Choroid plexus epithelial cell (primary cell): ENCODE data around the gene WDR41.
A peak's percentile ranks its signal among the peaks of the same experiment; 100 is the strongest.
"Not testable (repeated sequence)": the region's sequence is repeated elsewhere in the genome, so short reads cannot be mapped to it uniquely, and the experiment has no call there.

Source experiments
- DNase-seq: peaks from one replicate; pipeline ENCODE4 v3.0.0-alpha.2; 2010; ENCODE audit warnings: low read depth
- H3K4me3 ChIP-seq: 2 replicates; pipeline ENCODE4 v1.5.1; 2011; ENCODE audit warnings: low read depth, mild to moderate bottlenecking, control low read depth, low read length, moderate library complexity
- CTCF ChIP-seq: conservative IDR thresholded peaks from 2 replicates; pipeline ENCODE4 v1.5.1; 2011; ENCODE audit warnings: low read depth, mild to moderate bottlenecking, control low read depth, inconsistent platforms, low read length, moderate library complexity

Gene WDR41, protein sequence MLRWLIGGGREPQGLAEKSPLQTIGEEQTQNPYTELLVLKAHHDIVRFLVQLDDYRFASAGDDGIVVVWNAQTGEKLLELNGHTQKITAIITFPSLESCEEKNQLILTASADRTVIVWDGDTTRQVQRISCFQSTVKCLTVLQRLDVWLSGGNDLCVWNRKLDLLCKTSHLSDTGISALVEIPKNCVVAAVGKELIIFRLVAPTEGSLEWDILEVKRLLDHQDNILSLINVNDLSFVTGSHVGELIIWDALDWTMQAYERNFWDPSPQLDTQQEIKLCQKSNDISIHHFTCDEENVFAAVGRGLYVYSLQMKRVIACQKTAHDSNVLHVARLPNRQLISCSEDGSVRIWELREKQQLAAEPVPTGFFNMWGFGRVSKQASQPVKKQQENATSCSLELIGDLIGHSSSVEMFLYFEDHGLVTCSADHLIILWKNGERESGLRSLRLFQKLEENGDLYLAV

GRCh38 chr5:77491783-77492652, at the start of gene WDR41:
TSS of gene WDR41 (minus strand) at chr5:77492316. CDS start at chr5:77492220, 96 bp downstream.
- peak; percentile 97 for DNase-seq
- peak within 1 kb of the TSS; percentile 91 for H3K4me3 ChIP-seq
- peak; percentile 76 for TF ChIP-seq CTCF

GRCh38 chr5:77531297-77531696, 39.2 kb upstream of the WDR41 start:
- DNase-seq = no peak
- H3K4me3 ChIP-seq = no peak overlapping the region
- TF ChIP-seq CTCF = no peak

DNA sequence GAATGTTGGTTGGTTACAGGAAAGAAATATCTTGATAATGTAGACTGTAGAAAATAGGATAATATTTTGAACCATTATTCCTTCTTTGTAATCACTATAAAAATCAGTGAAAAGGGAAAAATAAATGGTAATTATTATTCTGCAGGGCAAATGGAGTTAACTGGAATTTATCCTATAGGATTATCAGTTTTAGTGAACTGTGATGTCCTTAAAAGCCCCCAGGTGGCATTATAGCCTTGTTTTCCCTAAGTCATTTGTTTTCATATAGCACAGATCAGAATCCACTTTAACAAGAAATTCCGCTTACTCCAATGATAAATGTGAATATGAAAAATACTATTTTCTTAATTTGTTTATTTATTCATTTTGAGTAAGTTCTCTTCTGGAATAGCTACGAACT, 26.2 kb upstream of the WDR41 start:
- peak; percentile 30 for DNase-seq
- H3K4me3 ChIP-seq = no peak overlapping the region
- TF ChIP-seq CTCF = no peak

DNA sequence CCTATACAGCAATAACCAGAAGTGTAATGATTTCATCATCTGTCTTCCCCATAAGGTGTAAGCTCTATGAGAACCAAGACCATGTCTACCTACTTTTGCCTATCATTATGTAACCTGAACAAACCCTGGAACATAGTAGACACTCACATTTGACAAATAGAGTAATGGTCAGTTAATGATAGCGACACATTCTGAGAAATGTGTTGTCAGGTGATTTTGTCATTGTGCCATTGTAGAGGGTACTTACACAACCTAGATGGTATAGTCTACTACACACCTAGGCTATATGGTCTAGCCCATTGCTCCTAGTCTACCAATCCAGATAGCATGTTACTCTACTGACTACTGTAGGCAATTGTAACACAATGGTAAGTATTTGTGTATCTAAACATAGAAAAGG, 22.3 kb upstream of the WDR41 start:
- no peak overlapping the region for H3K4me3 ChIP-seq
- no peak for DNase-seq
- TF ChIP-seq CTCF = no peak

DNA sequence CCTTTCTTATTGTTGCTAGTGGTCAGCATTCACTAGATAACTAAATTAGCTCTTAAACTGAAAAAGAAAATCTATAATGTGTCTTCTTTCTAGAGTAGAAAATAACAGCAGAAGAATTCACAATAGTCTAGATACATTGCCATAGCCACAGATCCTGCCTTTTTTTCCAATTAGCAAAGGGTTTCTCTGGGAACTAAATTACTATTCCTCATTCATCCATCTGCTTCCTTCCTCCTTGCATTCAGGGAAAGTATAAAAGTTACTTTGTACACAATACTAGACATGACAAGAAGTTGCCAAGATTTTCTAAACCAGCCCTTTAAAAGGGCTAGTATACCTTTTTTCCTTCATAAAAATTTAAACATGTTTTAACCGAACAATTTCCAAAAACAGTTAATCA, 21.2 kb upstream of the WDR41 start:
- DNase-seq = no peak
- H3K4me3 ChIP-seq = no peak overlapping the region
- TF ChIP-seq CTCF = no peak

DNA sequence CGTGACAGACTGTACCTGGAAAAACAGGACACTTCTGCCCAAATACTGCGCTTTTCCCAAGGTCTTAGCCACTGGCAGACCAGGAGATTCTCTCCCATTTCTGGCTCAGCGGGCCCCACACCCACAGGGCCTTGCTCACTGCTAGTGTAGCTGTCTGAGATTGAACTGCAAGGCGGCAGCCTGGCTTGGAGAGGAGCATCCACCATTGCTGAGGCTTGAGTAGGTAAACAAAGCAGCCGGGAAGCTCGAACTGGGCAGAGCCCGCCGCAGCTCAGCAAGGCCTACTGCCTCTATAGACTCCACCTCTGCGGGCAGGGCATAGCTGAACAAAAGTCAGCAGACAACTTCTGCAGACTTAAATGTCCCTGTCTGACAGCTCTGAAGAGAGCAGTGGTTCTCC, 9.0 kb upstream of the WDR41 start:
- H3K4me3 ChIP-seq, DNase-seq: not testable (repeated sequence)

GRCh38 chr5:77499973-77500372, 7.9 kb upstream of the WDR41 start:
- DNase-seq = no peak
- H3K4me3 ChIP-seq = no peak overlapping the region
- no peak for TF ChIP-seq CTCF
